Measurements from ENCODE around the gene HMG20B.

Gene HMG20B

GRCh38 chr19:3537101-3537437 lies 35.7 kb upstream of the HMG20B start:
- Histone ChIP-seq H3K27me3 (ENCODE audit: control insufficient read depth, insufficient read depth, low read length, poor library complexity, severe bottlenecking) (no peaks in the 10 kb centered on the region), H3K4me1 (ENCODE audit: control insufficient read depth, insufficient read depth, low read length) (peaks cover 5% of the 10 kb centered on the region), H3K9me3 (ENCODE audit: control insufficient read depth, low read length) (no peaks in the 10 kb centered on the region), H3K36me3 (ENCODE audit: control insufficient read depth, insufficient read depth, low read length) (peaks cover 19% of the 10 kb centered on the region), H3K27ac (ENCODE audit: insufficient read depth, low read depth, low read length, poor library complexity, severe bottlenecking) (no peak overlapping the region), H3K4me3 (ENCODE audit: insufficient read depth, low read depth, low read length) (no peak overlapping the region)
- 92 to 94% methylated on average over 13 of the region's 13 CpGs for WGBS, 2 experiments

GRCh38 chr19:3537438-3538240 lies 35.1 kb upstream of the HMG20B start:
- H3K36me3 ChIP-seq (ENCODE audit: control insufficient read depth, insufficient read depth, low read length) = peaks cover 14% of the 10 kb centered on the region
- H3K4me1 ChIP-seq (ENCODE audit: control insufficient read depth, insufficient read depth, low read length) = peaks cover 5% of the 10 kb centered on the region
- H3K27me3 ChIP-seq (ENCODE audit: control insufficient read depth, insufficient read depth, low read length, poor library complexity, severe bottlenecking) = no peaks in the 10 kb centered on the region
- no peaks in the 10 kb centered on the region for H3K9me3 ChIP-seq (ENCODE audit: control insufficient read depth, low read length)
- WGBS, 2 experiments = 92 to 94% methylated on average over 22 of the region's 22 CpGs
- no peak overlapping the region for H3K27ac ChIP-seq (ENCODE audit: insufficient read depth, low read depth, low read length, poor library complexity, severe bottlenecking)
- H3K4me3 ChIP-seq (ENCODE audit: insufficient read depth, low read depth, low read length) = no peak overlapping the region

- Histone ChIP-seq H3K4me3 (ENCODE audit: insufficient read depth, low read depth, low read length) (no peak overlapping the region), H3K9me3 (ENCODE audit: control insufficient read depth, low read length) (no peaks in the 10 kb centered on the region), H3K27ac (ENCODE audit: insufficient read depth, low read depth, low read length, poor library complexity, severe bottlenecking) (no peak overlapping the region), H3K27me3 (ENCODE audit: control insufficient read depth, insufficient read depth, low read length, poor library complexity, severe bottlenecking) (no peaks in the 10 kb centered on the region), H3K4me1 (ENCODE audit: control insufficient read depth, insufficient read depth, low read length) (peaks cover 5% of the 10 kb centered on the region), H3K36me3 (ENCODE audit: control insufficient read depth, insufficient read depth, low read length) (peaks cover 7% of the 10 kb centered on the region)
- 92 to 93% methylated on average over 25 of the region's 25 CpGs for WGBS, 2 experiments
Measured at GRCh38 chr19:3538258-3538929, 34.4 kb upstream of the HMG20B start.

- H3K27me3 ChIP-seq (ENCODE audit: control insufficient read depth, insufficient read depth, low read length, poor library complexity, severe bottlenecking) = no peaks in the 10 kb centered on the region
- H3K4me3 ChIP-seq (ENCODE audit: insufficient read depth, low read depth, low read length) = no peak within 1 kb of the TSS
- peaks cover 3% of the 10 kb centered on the region for H3K36me3 ChIP-seq (ENCODE audit: control insufficient read depth, insufficient read depth, low read length)
- H3K4me1 ChIP-seq (ENCODE audit: control insufficient read depth, insufficient read depth, low read length) = peaks cover 5% of the 10 kb centered on the region
- WGBS, 2 experiments = 70 to 71% methylated on average over 28 of the region's 28 CpGs
- no peaks in the 10 kb centered on the region for H3K9me3 ChIP-seq (ENCODE audit: control insufficient read depth, low read length)
- no peak within 1 kb of the TSS for H3K27ac ChIP-seq (ENCODE audit: insufficient read depth, low read depth, low read length, poor library complexity, severe bottlenecking)
Measured at GRCh38 chr19:3538965-3539755, 33.6 kb upstream of the HMG20B start, which contains the start of gene TEKTIP1. Gene TEKTIP1 (plus strand): TSS chr19:3539174. CDS start chr19:3539178, 4 bp downstream.

- Histone ChIP-seq H3K9me3 (ENCODE audit: control insufficient read depth, low read length) (no peaks in the 10 kb centered on the region), H3K4me1 (ENCODE audit: control insufficient read depth, insufficient read depth, low read length) (peaks cover 10% of the 10 kb centered on the region), H3K4me3 (ENCODE audit: insufficient read depth, low read depth, low read length) (no peak overlapping the region), H3K27me3 (ENCODE audit: control insufficient read depth, insufficient read depth, low read length, poor library complexity, severe bottlenecking) (no peaks in the 10 kb centered on the region), H3K36me3 (ENCODE audit: control insufficient read depth, insufficient read depth, low read length) (no peaks in the 10 kb centered on the region), H3K27ac (ENCODE audit: insufficient read depth, low read depth, low read length, poor library complexity, severe bottlenecking) (no peak overlapping the region)
- 100% methylated on average over 1 of the region's 1 CpG for WGBS, 2 experiments
Measured at GRCh38 chr19:3539756-3540118, 33.0 kb upstream of the HMG20B start.

- Histone ChIP-seq H3K27ac (ENCODE audit: insufficient read depth, low read depth, low read length, poor library complexity, severe bottlenecking) (no peak overlapping the region), H3K4me1 (ENCODE audit: control insufficient read depth, insufficient read depth, low read length) (peaks cover 13% of the 10 kb centered on the region), H3K9me3 (ENCODE audit: control insufficient read depth, low read length) (no peaks in the 10 kb centered on the region), H3K4me3 (ENCODE audit: insufficient read depth, low read depth, low read length) (no peak overlapping the region), H3K27me3 (ENCODE audit: control insufficient read depth, insufficient read depth, low read length, poor library complexity, severe bottlenecking) (no peaks in the 10 kb centered on the region), H3K36me3 (ENCODE audit: control insufficient read depth, insufficient read depth, low read length) (no peaks in the 10 kb centered on the region)
- 95 to 96% methylated on average over 47 of the region's 47 CpGs for WGBS, 2 experiments
Measured at GRCh38 chr19:3543150-3544057, 29.3 kb upstream of the HMG20B start.

- Histone ChIP-seq H3K4me1 (ENCODE audit: control insufficient read depth, insufficient read depth, low read length) (peaks cover 8% of the 10 kb centered on the region), H3K4me3 (ENCODE audit: insufficient read depth, low read depth, low read length) (no peak overlapping the region), H3K9me3 (ENCODE audit: control insufficient read depth, low read length) (no peaks in the 10 kb centered on the region), H3K27me3 (ENCODE audit: control insufficient read depth, insufficient read depth, low read length, poor library complexity, severe bottlenecking) (no peaks in the 10 kb centered on the region), H3K27ac (ENCODE audit: insufficient read depth, low read depth, low read length, poor library complexity, severe bottlenecking) (no peak overlapping the region), H3K36me3 (ENCODE audit: control insufficient read depth, insufficient read depth, low read length) (no peaks in the 10 kb centered on the region)
- WGBS, 2 experiments = 92 to 95% methylated on average over 9 of the region's 9 CpGs
Measured at GRCh38 chr19:3544058-3544376, 28.7 kb upstream of the HMG20B start.

GRCh38 chr19:3544742-3545668 lies 27.7 kb upstream of the HMG20B start:
- WGBS, 2 experiments = 58% methylated on average over 30 of the region's 30 CpGs
- H3K4me3 ChIP-seq (ENCODE audit: insufficient read depth, low read depth, low read length) = no peak overlapping the region
- H3K4me1 ChIP-seq (ENCODE audit: control insufficient read depth, insufficient read depth, low read length) = peaks cover 8% of the 10 kb centered on the region

GRCh38 chr19:3545669-3546034 lies 27.1 kb upstream of the HMG20B start:
- H3K9me3 ChIP-seq (ENCODE audit: control insufficient read depth, low read length) = no peaks in the 10 kb centered on the region
- peaks cover 8% of the 10 kb centered on the region for H3K4me1 ChIP-seq (ENCODE audit: control insufficient read depth, insufficient read depth, low read length)
- H3K36me3 ChIP-seq (ENCODE audit: control insufficient read depth, insufficient read depth, low read length) = no peaks in the 10 kb centered on the region
- no peaks in the 10 kb centered on the region for H3K27me3 ChIP-seq (ENCODE audit: control insufficient read depth, insufficient read depth, low read length, poor library complexity, severe bottlenecking)
- no peak overlapping the region for H3K27ac ChIP-seq (ENCODE audit: insufficient read depth, low read depth, low read length, poor library complexity, severe bottlenecking)
- WGBS, 2 experiments = 93 to 94% methylated on average over 10 of the region's 10 CpGs
- no peak overlapping the region for H3K4me3 ChIP-seq (ENCODE audit: insufficient read depth, low read depth, low read length)

More at GRCh38 chr19:3544742-3545668, 27.7 kb upstream of the HMG20B start:
- H3K36me3 ChIP-seq (ENCODE audit: control insufficient read depth, insufficient read depth, low read length) = no peaks in the 10 kb centered on the region
- H3K9me3 ChIP-seq (ENCODE audit: control insufficient read depth, low read length) = no peaks in the 10 kb centered on the region
- no peak overlapping the region for H3K27ac ChIP-seq (ENCODE audit: insufficient read depth, low read depth, low read length, poor library complexity, severe bottlenecking)
- no peaks in the 10 kb centered on the region for H3K27me3 ChIP-seq (ENCODE audit: control insufficient read depth, insufficient read depth, low read length, poor library complexity, severe bottlenecking)

Data from ectodermal cell (in vitro differentiated cells).